Ovary (tissue), 9 donors: ENCODE results near the gene FGR. TPM values are rescaled to one million over a fixed set of nuclear protein-coding genes. Genes with fewer than 3 reads are reported as not detected.
A peak's percentile ranks its signal among the peaks of the same experiment; 100 is the strongest.

Experiments used
- DNase-seq, 5 donors: peaks; one replicate each; pipeline ENCODE4 v3.0.0-alpha.2; 2019 to 2020
- H3K27ac ChIP-seq, 2 donors: fragments of 200-600 bp; one replicate each; pipeline versions ENCODE4 v1.5.1 to v1.8.0; 2019 to 2022
- H3K27me3 ChIP-seq: fragments of 200-600 bp; one replicate; pipeline ENCODE4 v1.8.0; 2022
- H3K36me3 ChIP-seq: fragments of 200-600 bp; sonication (generic); one replicate; pipeline ENCODE4 v1.5.1; 2019
- H3K4me1 ChIP-seq: one replicate; pipeline ENCODE4 v1.8.1; 2013; ENCODE audit warnings: mild to moderate bottlenecking, moderate library complexity; ENCODE audit not compliant: insufficient read depth
- H3K4me3 ChIP-seq: fragments of 200-600 bp; sonication (generic); one replicate; pipeline ENCODE4 v1.5.1; 2017
- H3K9me3 ChIP-seq, 2 donors: fragments of 200-600 bp in 1 of 2; sonication (generic) in 1 of 2; one replicate each; pipeline versions ENCODE4 v1.5.1 to v1.8.1; 2013 to 2019; ENCODE audit warnings: mild to moderate bottlenecking in 1 of 2, moderate library complexity in 1 of 2
- EP300 ChIP-seq: sonication (generic); formaldehyde crosslinking; IDR thresholded peaks from one replicate; pipeline ENCODE4 v1.6.1; 2017; ENCODE audit warnings: antibody characterized with exemption
- POLR2A ChIP-seq: fragments of 450-650 bp; IDR thresholded peaks from one replicate; pipeline ENCODE4 v1.6.1; 2017; ENCODE audit warnings: antibody characterized with exemption, mild to moderate bottlenecking, moderate library complexity
- WGBS, 3 donors: extraction: QIAGEN DNeasy Blood & Tissue Kit in 1 of 3; methylation state at CpG; one replicate each; pipeline versions ENCODE4 v1.1.5 to v1.1.7; 2013 to 2017; 5-methylcytosine and 5-hydroxymethylcytosine counted together
- intact Hi-C, 4 donors: fragments of 100-400 bp; cut with DNase I; formaldehyde crosslinking; loops; one replicate each; pipeline versions ENCODE4 v1.11.0 to v1.15.1; 2022 to 2023
- polyA plus RNA-seq, 2 donors: library from polyadenylated mRNA; stranded (reverse); fragments of 200-250 nt in 1 of 2; fragments of 350-450 nt in 1 of 2; fragmentation: Illumina TruSeq in 1 of 2; extraction: RNeasy Lipid Tissue Mini Kit (QIAGEN cat#74804) in 1 of 2; gene quantifications; one replicate each; pipeline ENCODE4 v1.2.3, GENCODE V29; 2013 to 2014
- total RNA-seq, 7 donors: library from RNA; depleted of rRNA in 2 of 7; stranded (reverse); fragments of >200 nt in 2 of 7; fragmentation: NEBNext Ultra II Directional in 3 of 7; extraction: Animal tissue kit (Norgen Biotek cat#: 25700) in 3 of 7; gene quantifications; one replicate each; pipeline versions ENCODE4 v1.1.0 to v1.2.4, GENCODE V29; 2016 to 2023
- TF ChIP-seq, protein P1 (sequence below), 3 donors: fragments of 450-650 bp in 2 of 3; fragments of 200-600 bp in 1 of 3; IDR thresholded peaks; one replicate each; pipeline versions ENCODE4 v1.5.1 to v1.8.0; 2016 to 2022; ENCODE audit warnings: antibody characterized with exemption in 3 of 3, mild to moderate bottlenecking in 1 of 3
- donor health status: DM: no; HTN: no; CAD: no; lungs with moderate emphysema.
- donor health status: DM: no; HTN: no; CAD: no.
- donor health status: Bipolar disorder and iron deficiency.
- donor health status: DM: yes; HTN: yes; CAD: no.
- donor health status: DM: no; HTN: no; CAD: no.
- donor health status: DM: yes; HTN: yes; CAD: no.

FGR gene
- total and polyA plus RNA-seq, 9 donors: 1.1 to 14.1 (median 4.2) TPM

DNA sequence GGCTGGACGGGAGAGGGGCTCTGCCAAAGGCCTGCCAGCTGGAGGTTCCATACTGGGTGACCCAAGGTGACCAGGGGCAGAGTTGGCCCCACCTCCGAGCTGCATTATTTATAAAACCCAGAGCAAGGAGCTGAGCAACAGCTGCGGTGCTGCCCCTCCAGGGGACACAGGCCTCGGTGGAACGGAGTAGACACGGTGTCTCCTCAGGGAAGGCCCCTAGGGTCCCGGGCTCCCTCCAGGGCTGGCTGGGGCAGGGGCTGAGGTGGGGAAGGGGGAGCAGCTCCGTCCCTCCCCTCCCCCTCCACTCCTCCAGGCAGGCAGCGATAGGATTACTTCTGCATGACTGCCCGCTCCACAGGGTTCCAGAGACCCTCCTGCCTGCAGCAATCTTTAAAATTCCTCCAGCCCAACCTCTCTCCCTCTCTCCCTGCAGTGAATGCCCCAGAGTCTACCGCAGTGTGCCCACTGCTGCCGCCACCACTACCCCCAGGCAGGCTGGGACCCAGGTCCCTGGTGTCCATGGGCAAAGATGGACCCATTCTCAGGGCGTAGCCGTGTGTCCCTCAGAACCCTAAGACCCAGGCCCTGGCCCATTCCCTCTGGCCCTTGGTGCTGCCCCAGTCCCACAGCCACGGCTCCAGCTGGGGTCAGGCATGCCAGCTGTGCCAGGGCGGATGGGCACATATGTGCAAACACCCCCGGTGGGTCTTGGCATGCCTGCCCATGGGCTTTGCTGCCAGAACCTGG, 41.9 kb downstream of the FGR start:
- Histone ChIP-seq H3K9me3 (no peaks in the 10 kb centered on the region), H3K27ac (peak overlapping the region; percentile 71), H3K27me3 (no peaks in the 10 kb centered on the region), H3K36me3 (no peaks in the 10 kb centered on the region), H3K4me1 (peaks cover 77% of the 10 kb centered on the region), H3K4me3 (no peak overlapping the region)
- peak in 1 of 5 donors; percentile 35 for DNase-seq
- intact Hi-C loops: no loop called here
- TF ChIP-seq POLR2A: no peak
- TF ChIP-seq, protein P1, sequence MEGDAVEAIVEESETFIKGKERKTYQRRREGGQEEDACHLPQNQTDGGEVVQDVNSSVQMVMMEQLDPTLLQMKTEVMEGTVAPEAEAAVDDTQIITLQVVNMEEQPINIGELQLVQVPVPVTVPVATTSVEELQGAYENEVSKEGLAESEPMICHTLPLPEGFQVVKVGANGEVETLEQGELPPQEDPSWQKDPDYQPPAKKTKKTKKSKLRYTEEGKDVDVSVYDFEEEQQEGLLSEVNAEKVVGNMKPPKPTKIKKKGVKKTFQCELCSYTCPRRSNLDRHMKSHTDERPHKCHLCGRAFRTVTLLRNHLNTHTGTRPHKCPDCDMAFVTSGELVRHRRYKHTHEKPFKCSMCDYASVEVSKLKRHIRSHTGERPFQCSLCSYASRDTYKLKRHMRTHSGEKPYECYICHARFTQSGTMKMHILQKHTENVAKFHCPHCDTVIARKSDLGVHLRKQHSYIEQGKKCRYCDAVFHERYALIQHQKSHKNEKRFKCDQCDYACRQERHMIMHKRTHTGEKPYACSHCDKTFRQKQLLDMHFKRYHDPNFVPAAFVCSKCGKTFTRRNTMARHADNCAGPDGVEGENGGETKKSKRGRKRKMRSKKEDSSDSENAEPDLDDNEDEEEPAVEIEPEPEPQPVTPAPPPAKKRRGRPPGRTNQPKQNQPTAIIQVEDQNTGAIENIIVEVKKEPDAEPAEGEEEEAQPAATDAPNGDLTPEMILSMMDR (IDR thresholded peaks at IDR 0.05): no peak
- no peak for TF ChIP-seq EP300
- WGBS, 3 donors: 45 to 54% (median 53%) methylated on average over 13 to 17 of the region's 17 CpGs

DNA sequence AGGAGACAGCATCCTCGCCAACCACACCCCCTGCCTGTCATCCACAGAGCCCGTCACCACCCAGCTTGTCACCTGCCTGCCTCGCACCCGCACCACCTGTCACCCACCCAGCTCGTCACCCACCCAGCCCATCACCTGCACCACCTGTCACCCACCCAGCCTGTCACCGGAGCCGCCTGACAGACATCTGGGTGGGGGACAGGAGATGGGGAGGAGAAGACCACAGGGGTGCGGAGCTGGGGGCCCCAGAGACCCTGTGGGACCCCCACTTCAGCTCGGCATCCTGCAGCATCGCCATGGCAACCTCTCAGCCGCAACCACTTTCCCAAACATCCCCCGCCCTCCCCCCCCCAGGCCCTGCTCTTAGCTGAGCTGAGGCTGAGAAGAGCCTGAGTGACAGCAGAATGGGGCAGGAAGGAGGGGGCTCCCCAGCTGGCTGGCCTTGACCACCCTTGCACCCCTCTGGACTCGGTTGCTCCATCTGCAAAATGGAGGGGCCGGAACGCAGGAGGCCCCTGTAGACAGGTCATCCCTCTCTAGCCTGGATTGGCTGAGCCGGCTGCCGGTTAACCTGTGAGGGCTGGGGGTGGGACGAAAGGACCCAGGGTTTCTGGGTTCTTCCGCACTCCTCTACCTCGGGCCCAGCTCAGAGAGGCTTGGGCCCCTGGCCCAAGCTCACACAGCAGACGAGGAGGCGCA, 42.6 kb downstream of the FGR start:
- H3K27me3 ChIP-seq: no peaks in the 10 kb centered on the region
- TF ChIP-seq POLR2A (no peak), EP300 (no peak)
- TF ChIP-seq, protein P1 (IDR thresholded peaks at IDR 0.05): no peak
- intact Hi-C loops: no loop called here
- 64 to 73% (median 72%) methylated on average over 20 to 22 of the region's 22 CpGs for WGBS, 3 donors
- H3K27ac ChIP-seq: peak overlapping the region; percentile 71
- peak in 1 of 5 donors; percentile 42 for DNase-seq
- no peaks in the 10 kb centered on the region for H3K9me3 ChIP-seq
- no peak overlapping the region for H3K4me3 ChIP-seq
- H3K4me1 ChIP-seq: peaks cover 75% of the 10 kb centered on the region
- H3K36me3 ChIP-seq: no peaks in the 10 kb centered on the region

DNA sequence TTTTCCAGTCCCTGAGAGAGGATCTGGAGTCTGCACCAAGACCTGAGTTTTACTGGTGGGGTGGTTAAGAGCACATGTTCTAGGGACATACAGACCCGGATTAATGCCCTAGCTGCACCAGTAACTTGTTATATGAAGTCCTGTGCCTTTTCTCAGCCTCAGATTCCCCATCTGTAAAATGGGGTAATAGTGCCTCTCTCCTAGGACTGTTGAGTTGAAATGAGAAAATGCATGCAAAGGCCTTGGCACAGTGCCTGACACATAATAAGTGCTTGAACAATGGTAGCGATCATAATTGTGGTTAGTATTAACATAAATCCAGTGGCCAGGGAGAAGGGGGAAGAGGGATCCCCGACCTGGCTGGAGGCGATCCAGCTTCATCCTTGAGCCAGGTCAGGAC, 43.4 kb downstream of the FGR start:
- TF ChIP-seq, protein P1 (IDR thresholded peaks at IDR 0.05): no peak
- TF ChIP-seq EP300 (no peak), POLR2A (no peak)
- DNase-seq: peak in 1 of 5 donors; percentile 35
- 46 to 52% (median 48%) methylated on average over 4 of the region's 4 CpGs for WGBS, 3 donors
- Histone ChIP-seq H3K4me3 (no peak overlapping the region), H3K36me3 (no peaks in the 10 kb centered on the region), H3K27me3 (no peaks in the 10 kb centered on the region), H3K9me3 (no peaks in the 10 kb centered on the region), H3K4me1 (peaks cover 67% of the 10 kb centered on the region), H3K27ac (peak overlapping the region; percentile 71 to 73)
- intact Hi-C loops: no loop called here

DNA sequence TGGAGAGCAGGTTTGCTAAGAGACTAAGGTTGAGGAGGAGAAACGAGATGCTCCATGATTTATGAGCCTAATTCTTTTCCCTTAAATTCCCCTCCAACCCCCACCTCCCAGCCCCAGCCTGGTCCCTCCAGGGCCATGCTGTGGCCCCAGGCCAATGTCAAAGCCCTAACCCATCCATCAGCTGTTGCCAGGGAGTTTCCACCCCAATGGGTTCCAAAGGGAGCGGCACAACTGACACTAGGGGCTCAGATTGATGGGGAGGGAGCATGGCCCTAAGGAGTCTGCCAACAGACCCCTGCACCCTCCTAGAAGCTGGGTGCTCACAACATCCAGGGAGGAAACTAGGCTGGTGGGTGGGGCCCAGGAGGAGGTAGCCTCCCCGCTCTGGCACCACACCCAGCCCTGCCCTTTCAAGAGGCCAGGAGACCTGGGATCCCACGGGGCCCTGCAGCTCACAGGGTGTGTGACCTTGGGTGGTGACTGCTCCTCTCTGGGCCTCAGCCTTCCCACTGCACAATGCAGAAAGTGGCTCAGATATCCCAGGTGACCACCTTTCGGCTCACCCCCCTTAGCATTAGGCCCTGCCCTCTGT, 44.0 kb downstream of the FGR start:
- peaks cover 61% of the 10 kb centered on the region for H3K4me1 ChIP-seq
- 49 to 60% (median 55%) methylated on average over 5 of the region's 5 CpGs for WGBS, 3 donors
- intact Hi-C loops: no loop called here

More for the DNA sequence above, 44.0 kb downstream of the FGR start:
- Histone ChIP-seq H3K4me3 (no peak overlapping the region), H3K27me3 (no peaks in the 10 kb centered on the region), H3K27ac (peak overlapping the region; percentile 71 to 73), H3K36me3 (no peaks in the 10 kb centered on the region), H3K9me3 (no peaks in the 10 kb centered on the region)
- TF ChIP-seq POLR2A (no peak), EP300 (no peak)
- TF ChIP-seq, protein P1 (IDR thresholded peaks at IDR 0.05): no peak
- peak in 1 of 5 donors; percentile 32 for DNase-seq
